IMR-90 (cell line): ENCODE results near the gene RAP2A.

ENCODE experiments used
- BHLHE40 ChIP-seq: fragments of 150-350 bp; IDR thresholded peaks from 2 replicates; pipeline ENCODE4 v1.6.1; 2016; ENCODE audit warnings: mild to moderate bottlenecking, low read depth, low read length
- CEBPB ChIP-seq: IDR thresholded peaks from 2 replicates; pipeline ENCODE4 v1.6.1; 2012; ENCODE audit warnings: low read depth, low read length, improper control_type of control experiment
- CHD1 ChIP-seq: IDR thresholded peaks from 2 replicates; pipeline ENCODE4 v1.6.1; 2012; ENCODE audit warnings: low read depth, low read length, improper control_type of control experiment
- FOS ChIP-seq: fragments of 150-350 bp; IDR thresholded peaks from 2 replicates; pipeline ENCODE4 v1.6.1; 2016; ENCODE audit warnings: low read depth, low read length
- MAFK ChIP-seq: IDR thresholded peaks from 2 replicates; pipeline ENCODE4 v1.6.1; 2012; ENCODE audit warnings: low read depth, low read length, improper control_type of control experiment
- MAZ ChIP-seq: IDR thresholded peaks from 2 replicates; pipeline ENCODE4 v1.6.1; 2012; ENCODE audit warnings: low read depth, mild to moderate bottlenecking, low read length, improper control_type of control experiment, moderate library complexity, borderline replicate concordance
- NFE2L2 ChIP-seq: fragments of 150-350 bp; IDR thresholded peaks from 2 replicates; pipeline ENCODE4 v1.6.1; 2016; ENCODE audit warnings: low read depth, mild to moderate bottlenecking, low read length
- POLR2A ChIP-seq: IDR thresholded peaks from 2 replicates; pipeline ENCODE4 v1.6.1; 2012; ENCODE audit warnings: mild to moderate bottlenecking, low read depth, low read length
- RAD21 ChIP-seq: IDR thresholded peaks from 2 replicates; pipeline ENCODE4 v1.6.1; 2012; ENCODE audit warnings: low read length, improper control_type of control experiment
- RFX5 ChIP-seq: IDR thresholded peaks from 2 replicates; pipeline ENCODE4 v1.8.0; 2012; ENCODE audit warnings: low read depth, mild to moderate bottlenecking, low read length, moderate library complexity
- SMC3 ChIP-seq: fragments of 150-350 bp; IDR thresholded peaks from 2 replicates; pipeline ENCODE4 v1.6.1; 2016; ENCODE audit warnings: low read depth, mild to moderate bottlenecking, antibody characterized with exemption, low read length, moderate library complexity
- TF ChIP-seq, protein P1 (sequence below): conservative IDR thresholded peaks from 2 replicates; pipeline ENCODE4 v1.5.1; 2012; ENCODE audit warnings: mild to moderate bottlenecking, low read depth, low read length, improper control_type of control experiment
- TF ChIP-seq, protein P2 (sequence below): fragments of 150-350 bp; IDR thresholded peaks from 2 replicates; pipeline ENCODE4 v1.6.1; 2017; ENCODE audit warnings: mild to moderate bottlenecking, antibody characterized with exemption, low read length, low read depth
- TF ChIP-seq, protein P3 (sequence below): fragments of 150-350 bp; IDR thresholded peaks from 2 replicates; pipeline ENCODE4 v1.6.1; 2016; ENCODE audit warnings: low read depth, mild to moderate bottlenecking, low read length, moderate library complexity, borderline replicate concordance

DNA sequence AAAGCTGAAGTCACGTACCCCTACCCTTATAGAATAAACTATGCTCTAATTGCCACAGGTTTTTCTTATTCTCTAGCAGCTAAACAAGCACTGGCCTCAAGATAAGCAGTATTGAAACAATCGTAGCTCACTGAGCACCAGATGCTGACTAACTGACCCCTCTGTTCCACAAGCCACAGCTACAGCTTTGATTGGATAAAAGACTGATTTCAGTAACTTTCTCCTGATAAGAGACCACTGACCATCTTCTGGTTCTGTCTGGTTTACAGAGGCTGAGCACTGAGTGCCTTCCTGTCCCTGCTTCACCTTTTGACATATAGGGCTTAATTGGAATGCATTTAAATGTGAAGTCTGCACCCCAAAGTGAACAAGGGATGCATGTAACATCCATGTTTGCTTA is 8.4 kb upstream of the RAP2A start:
- no peak for TF ChIP-seq RFX5
- TF ChIP-seq RAD21 = no peak
- TF ChIP-seq, protein P1, sequence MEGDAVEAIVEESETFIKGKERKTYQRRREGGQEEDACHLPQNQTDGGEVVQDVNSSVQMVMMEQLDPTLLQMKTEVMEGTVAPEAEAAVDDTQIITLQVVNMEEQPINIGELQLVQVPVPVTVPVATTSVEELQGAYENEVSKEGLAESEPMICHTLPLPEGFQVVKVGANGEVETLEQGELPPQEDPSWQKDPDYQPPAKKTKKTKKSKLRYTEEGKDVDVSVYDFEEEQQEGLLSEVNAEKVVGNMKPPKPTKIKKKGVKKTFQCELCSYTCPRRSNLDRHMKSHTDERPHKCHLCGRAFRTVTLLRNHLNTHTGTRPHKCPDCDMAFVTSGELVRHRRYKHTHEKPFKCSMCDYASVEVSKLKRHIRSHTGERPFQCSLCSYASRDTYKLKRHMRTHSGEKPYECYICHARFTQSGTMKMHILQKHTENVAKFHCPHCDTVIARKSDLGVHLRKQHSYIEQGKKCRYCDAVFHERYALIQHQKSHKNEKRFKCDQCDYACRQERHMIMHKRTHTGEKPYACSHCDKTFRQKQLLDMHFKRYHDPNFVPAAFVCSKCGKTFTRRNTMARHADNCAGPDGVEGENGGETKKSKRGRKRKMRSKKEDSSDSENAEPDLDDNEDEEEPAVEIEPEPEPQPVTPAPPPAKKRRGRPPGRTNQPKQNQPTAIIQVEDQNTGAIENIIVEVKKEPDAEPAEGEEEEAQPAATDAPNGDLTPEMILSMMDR = no peak
- TF ChIP-seq, protein P2, sequence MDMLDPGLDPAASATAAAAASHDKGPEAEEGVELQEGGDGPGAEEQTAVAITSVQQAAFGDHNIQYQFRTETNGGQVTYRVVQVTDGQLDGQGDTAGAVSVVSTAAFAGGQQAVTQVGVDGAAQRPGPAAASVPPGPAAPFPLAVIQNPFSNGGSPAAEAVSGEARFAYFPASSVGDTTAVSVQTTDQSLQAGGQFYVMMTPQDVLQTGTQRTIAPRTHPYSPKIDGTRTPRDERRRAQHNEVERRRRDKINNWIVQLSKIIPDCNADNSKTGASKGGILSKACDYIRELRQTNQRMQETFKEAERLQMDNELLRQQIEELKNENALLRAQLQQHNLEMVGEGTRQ = no peak
- TF ChIP-seq CHD1 = no peak
- no peak for TF ChIP-seq POLR2A
- TF ChIP-seq CEBPB = no peak
- TF ChIP-seq MAFK = no peak
- TF ChIP-seq NFE2L2 = no peak
- TF ChIP-seq SMC3 = no peak
- no peak for TF ChIP-seq FOS
- TF ChIP-seq MAZ = no peak
- TF ChIP-seq, protein P3, sequence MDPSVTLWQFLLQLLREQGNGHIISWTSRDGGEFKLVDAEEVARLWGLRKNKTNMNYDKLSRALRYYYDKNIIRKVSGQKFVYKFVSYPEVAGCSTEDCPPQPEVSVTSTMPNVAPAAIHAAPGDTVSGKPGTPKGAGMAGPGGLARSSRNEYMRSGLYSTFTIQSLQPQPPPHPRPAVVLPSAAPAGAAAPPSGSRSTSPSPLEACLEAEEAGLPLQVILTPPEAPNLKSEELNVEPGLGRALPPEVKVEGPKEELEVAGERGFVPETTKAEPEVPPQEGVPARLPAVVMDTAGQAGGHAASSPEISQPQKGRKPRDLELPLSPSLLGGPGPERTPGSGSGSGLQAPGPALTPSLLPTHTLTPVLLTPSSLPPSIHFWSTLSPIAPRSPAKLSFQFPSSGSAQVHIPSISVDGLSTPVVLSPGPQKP = no peak
- TF ChIP-seq BHLHE40 = no peak
